Mucosa of descending colon (tissue), 3 donors: ENCODE measurements around the gene PRSS56. TPM values are rescaled to one million over a fixed set of nuclear protein-coding genes. Genes with fewer than 3 reads are reported as not detected.

ENCODE experiments used
- ATAC-seq: fragments of 200-7000 bp; cut with Tn5 transposase; one replicate; pipeline ENCODE4 v1.9.1; 2020; ENCODE audit warnings: mild to moderate bottlenecking, moderate library complexity
- DNase-seq, 3 donors: peaks; one replicate each; pipeline ENCODE4 v3.0.0-alpha.2; 2020
- H3K36me3 ChIP-seq: fragments of 200-600 bp; one replicate; pipeline ENCODE4 v1.8.0; 2021; ENCODE audit warnings: low read depth, mild to moderate bottlenecking
- H3K4me1 ChIP-seq: fragments of 200-600 bp; one replicate; pipeline ENCODE4 v1.8.0; 2021; ENCODE audit warnings: low read depth, mild to moderate bottlenecking
- H3K4me3 ChIP-seq: fragments of 200-600 bp; one replicate; pipeline ENCODE4 v1.8.0; 2021; ENCODE audit warnings: mild to moderate bottlenecking
- H3K9me3 ChIP-seq: fragments of 200-600 bp; one replicate; pipeline ENCODE4 v1.8.0; 2021; ENCODE audit warnings: mild to moderate bottlenecking
- intact Hi-C, 2 donors: fragments of 100-400 bp; cut with DNase I in 1 of 2; cut with micrococcal nuclease in 1 of 2; formaldehyde crosslinking; loops; one replicate each; pipeline versions ENCODE4 v1.11.0 to v1.11.1; 2022; cut with DNase I, micrococcal nuclease
- total RNA-seq, 3 donors: library from RNA; stranded (reverse); fragmentation: NEBNext Ultra II Directional in 2 of 3; extraction: Animal tissue kit (Norgen Biotek cat#: 25700) in 2 of 3; gene quantifications; one replicate each; pipeline versions ENCODE4 v1.2.1 to v1.2.4, GENCODE V29; 2021 to 2023
- TF ChIP-seq, protein P1 (sequence below): fragments of 200-600 bp; IDR thresholded peaks from one replicate; pipeline ENCODE4 v1.8.0; 2022; ENCODE audit warnings: antibody characterized with exemption, mild to moderate bottlenecking
- donor health status: DM: no; HTN: no; CAD: no; lungs with moderate emphysema.
- donor health status: DM: no; HTN: no; CAD: no.
- donor health status: DM: no; HTN: yes; CAD: no.

PRSS56 gene
- total RNA-seq, 3 donors from 2014 or later, result not detected

DNA sequence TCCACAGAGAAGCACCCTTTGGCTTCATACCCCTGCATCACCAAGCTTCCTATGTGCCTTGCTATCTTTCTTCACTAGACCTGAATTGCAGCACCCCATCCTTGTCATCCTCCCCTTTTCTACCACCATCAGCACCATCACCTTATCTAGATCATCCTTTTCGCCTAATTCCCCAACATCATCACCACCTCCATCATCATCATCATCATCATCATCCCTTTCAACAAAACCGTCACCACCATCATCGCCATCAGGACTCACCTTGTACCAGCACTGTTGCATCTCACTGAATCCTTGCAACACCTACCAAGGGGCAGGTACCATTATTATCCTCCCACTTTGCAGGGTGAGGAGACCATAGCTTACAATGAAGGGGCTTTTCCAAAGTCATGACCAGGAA is 21.7 kb upstream of the PRSS56 start:
- H3K36me3 ChIP-seq, result no peaks in the 10 kb centered on the region
- H3K4me1 ChIP-seq, result peaks cover 5% of the 10 kb centered on the region
- ATAC-seq, result no peak
- TF ChIP-seq, protein P1, sequence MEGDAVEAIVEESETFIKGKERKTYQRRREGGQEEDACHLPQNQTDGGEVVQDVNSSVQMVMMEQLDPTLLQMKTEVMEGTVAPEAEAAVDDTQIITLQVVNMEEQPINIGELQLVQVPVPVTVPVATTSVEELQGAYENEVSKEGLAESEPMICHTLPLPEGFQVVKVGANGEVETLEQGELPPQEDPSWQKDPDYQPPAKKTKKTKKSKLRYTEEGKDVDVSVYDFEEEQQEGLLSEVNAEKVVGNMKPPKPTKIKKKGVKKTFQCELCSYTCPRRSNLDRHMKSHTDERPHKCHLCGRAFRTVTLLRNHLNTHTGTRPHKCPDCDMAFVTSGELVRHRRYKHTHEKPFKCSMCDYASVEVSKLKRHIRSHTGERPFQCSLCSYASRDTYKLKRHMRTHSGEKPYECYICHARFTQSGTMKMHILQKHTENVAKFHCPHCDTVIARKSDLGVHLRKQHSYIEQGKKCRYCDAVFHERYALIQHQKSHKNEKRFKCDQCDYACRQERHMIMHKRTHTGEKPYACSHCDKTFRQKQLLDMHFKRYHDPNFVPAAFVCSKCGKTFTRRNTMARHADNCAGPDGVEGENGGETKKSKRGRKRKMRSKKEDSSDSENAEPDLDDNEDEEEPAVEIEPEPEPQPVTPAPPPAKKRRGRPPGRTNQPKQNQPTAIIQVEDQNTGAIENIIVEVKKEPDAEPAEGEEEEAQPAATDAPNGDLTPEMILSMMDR, result no peak
- no peak for DNase-seq
- no peak overlapping the region for H3K4me3 ChIP-seq
- intact Hi-C loops, result no loop called here
- H3K9me3 ChIP-seq, result no peaks in the 10 kb centered on the region

DNA sequence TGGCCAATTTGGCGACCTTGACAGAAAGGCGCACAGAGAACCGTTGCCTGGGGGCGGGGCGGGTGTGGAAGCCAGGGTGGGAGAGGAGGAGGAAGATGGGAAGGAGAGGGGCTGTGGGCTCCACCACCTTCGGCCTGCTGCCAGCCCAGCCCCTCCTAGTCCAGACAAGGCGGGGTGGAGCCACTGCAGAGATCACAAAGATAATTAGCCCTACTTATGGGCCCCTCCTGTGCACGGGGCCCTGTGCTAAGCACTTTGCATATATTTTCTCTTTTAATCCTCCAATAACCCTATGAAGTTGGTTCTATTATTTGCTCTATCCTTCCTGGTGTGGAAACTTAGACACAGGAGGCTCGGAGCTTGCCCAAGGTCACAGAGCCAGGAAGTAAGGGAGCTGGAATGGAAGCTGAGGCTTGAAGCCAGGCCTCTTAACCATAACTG is 18.8 kb upstream of the PRSS56 start:
- DNase-seq (no peak), ATAC-seq (no peak)
- peaks cover 6% of the 10 kb centered on the region for H3K4me1 ChIP-seq
- TF ChIP-seq, protein P1, result no peak
- H3K36me3 ChIP-seq, result no peaks in the 10 kb centered on the region
- no peak overlapping the region for H3K4me3 ChIP-seq
- intact Hi-C loops, result no loop called here
- no peaks in the 10 kb centered on the region for H3K9me3 ChIP-seq

DNA sequence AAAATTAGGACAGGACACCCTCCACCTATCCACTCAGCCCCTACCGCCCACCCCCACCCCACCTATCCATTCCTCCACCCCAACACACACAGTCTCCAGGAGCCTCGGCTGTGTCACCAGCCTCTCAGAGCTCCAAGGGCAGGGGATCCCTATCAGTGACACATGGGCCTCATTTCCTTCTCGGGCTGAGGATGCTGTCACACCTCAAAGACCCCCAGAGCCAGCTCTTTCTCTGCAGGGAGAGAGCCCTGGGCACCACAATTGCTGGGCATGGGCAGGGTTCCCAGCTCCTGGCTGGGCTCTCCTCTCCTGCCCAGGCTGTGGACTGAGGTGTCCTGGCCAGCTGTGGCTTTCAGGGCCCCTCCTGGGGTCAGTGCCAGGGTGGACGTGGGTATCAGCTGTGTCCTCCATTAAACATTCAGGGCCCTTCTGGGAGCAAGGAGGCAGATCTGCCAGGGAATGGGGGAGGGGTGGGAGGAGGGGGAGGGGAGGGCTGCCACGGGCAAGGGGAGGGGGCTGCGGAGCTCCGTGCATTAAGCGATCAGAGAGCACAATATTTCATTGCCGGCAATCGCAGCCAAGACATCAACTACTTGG is 18.3 kb upstream of the PRSS56 start:
- Histone ChIP-seq H3K4me3 (no peak overlapping the region), H3K9me3 (no peaks in the 10 kb centered on the region), H3K36me3 (no peaks in the 10 kb centered on the region), H3K4me1 (peaks cover 6% of the 10 kb centered on the region)
- ATAC-seq, result no peak
- intact Hi-C loops, result no loop called here
- DNase-seq, result no peak
- TF ChIP-seq, protein P1, result no peak

DNA sequence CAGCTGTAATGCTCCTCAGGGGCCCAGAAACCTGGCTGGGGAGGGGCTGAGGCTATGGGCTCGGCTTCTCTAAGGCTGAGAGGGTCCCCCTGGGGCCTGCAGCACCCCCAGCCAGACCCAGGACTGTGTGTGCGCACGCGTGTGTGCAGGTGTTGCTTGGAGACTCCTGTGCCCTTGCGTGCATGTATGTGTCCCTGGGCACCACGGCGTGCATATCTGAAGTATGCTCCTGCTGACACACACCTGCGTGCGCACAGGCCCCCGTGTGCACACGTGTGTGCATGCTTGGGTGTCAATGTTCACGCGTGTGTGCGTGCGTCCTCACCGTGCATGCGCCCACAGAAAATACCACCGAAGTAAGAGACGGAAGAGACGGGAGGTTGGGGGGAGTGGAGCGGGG is 17.7 kb upstream of the PRSS56 start:
- H3K9me3 ChIP-seq, result no peaks in the 10 kb centered on the region
- DNase-seq (no peak), ATAC-seq (no peak)
- TF ChIP-seq, protein P1, result no peak
- H3K36me3 ChIP-seq, result no peaks in the 10 kb centered on the region
- H3K4me1 ChIP-seq, result peaks cover 6% of the 10 kb centered on the region
- no peak overlapping the region for H3K4me3 ChIP-seq
- intact Hi-C loops, result no loop called here

DNA sequence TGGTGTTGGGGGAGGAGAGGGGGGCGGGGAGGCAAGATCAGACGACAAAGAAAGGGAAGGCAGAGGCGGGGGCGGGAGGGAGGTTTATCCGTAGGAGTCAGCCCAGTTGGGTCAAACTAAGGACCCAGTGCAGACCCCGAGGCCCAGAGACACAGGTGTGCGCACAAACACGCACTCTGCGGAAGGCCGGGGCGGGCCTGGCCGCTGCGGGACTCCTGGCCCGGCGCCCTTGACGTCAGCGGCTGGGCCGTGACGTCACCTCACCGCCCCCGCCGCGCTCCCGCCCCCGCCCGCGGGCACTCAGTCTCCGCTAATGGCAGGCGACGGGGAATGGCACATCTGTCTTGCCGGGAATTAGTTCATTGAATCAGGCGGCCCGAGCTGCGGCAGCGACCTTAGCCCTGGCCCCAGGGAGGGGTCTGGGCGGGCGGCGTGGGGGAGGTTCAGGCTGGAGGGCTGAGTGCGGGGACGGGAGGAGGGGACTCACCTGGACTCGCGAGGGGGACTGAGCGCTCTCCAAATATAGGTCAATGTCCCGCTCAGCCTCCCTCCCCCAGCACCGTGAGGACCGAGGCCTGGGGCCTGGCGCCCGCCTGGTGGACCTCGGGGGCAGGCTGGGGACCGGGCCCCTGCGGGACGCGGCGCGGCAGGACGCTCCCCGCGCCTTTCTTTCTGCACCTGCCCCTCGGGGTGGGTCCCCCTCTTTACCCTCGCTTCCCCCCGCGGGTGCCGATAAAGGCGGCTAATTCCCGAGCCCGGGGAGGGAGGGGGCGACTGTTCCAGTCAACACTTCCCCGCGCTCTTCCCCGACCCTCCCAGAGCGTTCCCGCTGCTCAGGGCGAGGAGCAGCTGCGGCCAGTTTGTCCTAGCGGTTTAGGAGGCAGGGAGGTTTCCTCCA is 17.0 kb upstream of the PRSS56 start:
- peaks cover 6% of the 10 kb centered on the region for H3K4me1 ChIP-seq
- no peaks in the 10 kb centered on the region for H3K9me3 ChIP-seq
- intact Hi-C loops, result no loop called here
- DNase-seq, result peak in 1 of 3 donors; percentile 36
- H3K4me3 ChIP-seq, result no peak overlapping the region
- TF ChIP-seq, protein P1, result no peak
- ATAC-seq, result peak; percentile 29
- H3K36me3 ChIP-seq, result no peaks in the 10 kb centered on the region
